ENCODE results near the gene AGMO. TPM values are rescaled to one million over a fixed set of nuclear protein-coding genes. Genes with fewer than 3 reads are reported as not detected.

Gene AGMO
- polyA plus RNA-seq, 2 of the 4 experiments (the other 2 are of a cell fraction) = 2.6 to 7.9 TPM

DNA sequence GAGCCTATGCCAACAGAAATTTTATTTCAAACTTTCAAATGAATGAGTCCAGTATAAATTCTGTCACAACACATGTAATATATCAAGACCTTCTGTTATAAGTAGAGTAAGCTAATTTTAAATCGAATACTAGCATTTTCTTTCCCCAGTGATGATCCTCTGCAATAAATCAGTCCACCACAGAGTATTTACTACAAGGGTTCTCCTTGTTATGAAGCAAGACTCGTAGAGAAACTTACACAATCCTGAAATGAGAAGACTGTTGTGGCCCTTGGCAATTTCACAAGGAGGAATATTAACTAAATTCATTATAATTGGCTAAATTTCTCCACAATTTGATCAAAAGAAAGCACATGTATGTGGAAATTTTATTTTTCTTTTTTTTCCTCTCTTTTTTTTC is 346.8 kb downstream of the AGMO start:
- POLR2A ChIA-PET = no interaction called here
- Histone ChIP-seq H3K4me1 (no peaks in the 10 kb centered on the region), H3K27ac (no peak overlapping the region), H3K4me2 (no peak overlapping the region), H3K4me3 (no peak overlapping the region), H3K9me3 (no peaks in the 10 kb centered on the region)
- WGBS (ENCODE audit: missing lambda C conversion rate) = 7% methylated on average over 2 of the region's 2 CpGs
- TF ChIP-seq, protein P1, sequence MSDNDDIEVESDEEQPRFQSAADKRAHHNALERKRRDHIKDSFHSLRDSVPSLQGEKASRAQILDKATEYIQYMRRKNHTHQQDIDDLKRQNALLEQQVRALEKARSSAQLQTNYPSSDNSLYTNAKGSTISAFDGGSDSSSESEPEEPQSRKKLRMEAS (IDR thresholded peaks at IDR 0.05) = no peak
- no peak for TF ChIP-seq HOXB5 (CRISPR knock-in tag; IDR thresholded peaks at IDR 0.05)
- TF ChIP-seq, protein P2, sequence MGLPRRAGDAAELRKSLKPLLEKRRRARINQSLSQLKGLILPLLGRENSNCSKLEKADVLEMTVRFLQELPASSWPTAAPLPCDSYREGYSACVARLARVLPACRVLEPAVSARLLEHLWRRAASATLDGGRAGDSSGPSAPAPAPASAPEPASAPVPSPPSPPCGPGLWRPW (IDR thresholded peaks at IDR 0.05) = no peak
- TF ChIP-seq NR3C1 (IDR thresholded peaks at IDR 0.05) = no peak
- no peak for TF ChIP-seq MAFK (IDR thresholded peaks at IDR 0.05; ENCODE audit: partially characterized antibody)
- TF ChIP-seq TFCP2L1 (CRISPR knock-in tag; IDR thresholded peaks at IDR 0.05) = no peak
- TF ChIP-seq FOSL2 (IDR thresholded peaks at IDR 0.05) = no peak
- no peak for TF ChIP-seq FOSL2 (CRISPR knock-in tag; IDR thresholded peaks at IDR 0.05)
- no peak for TF ChIP-seq ZNF302 (CRISPR knock-in tag; IDR thresholded peaks at IDR 0.05)
- no peak for TF ChIP-seq BCL3 (IDR thresholded peaks at IDR 0.05)
- no peak for TF ChIP-seq ZSCAN20 (CRISPR knock-in tag; IDR thresholded peaks at IDR 0.05)
- no peak for TF ChIP-seq NFE2L2 (conservative IDR thresholded peaks at IDR 0.05; ENCODE audit: low read length)
- DNase-seq (ENCODE audit: low read depth in 1 of 2, low spot score in 1 of 2) = no peak
- ATAC-seq = no peak
- CTCF ChIA-PET = no interaction called here
- no peak for FAIRE-seq

DNA sequence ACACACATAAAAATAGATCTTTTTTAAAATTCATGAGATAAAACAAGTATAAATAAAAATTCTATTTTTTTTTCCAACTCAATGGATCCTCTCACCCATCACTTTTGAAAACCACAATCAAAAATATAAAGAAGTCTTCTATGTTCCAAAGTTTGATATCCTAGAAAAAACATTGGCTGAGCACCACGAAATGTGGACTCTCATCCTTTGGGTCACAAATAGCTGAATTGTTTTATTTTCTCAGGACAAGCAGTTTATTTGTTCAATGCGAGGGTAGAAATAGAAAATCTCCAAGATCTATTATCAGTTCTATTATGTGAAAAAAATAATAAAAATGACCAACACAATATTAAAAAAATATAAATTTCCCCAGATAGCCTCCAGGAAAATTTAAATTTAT is 348.7 kb downstream of the AGMO start:
- H3K27ac ChIP-seq = no peak overlapping the region
- POLR2A ChIA-PET = no interaction called here
- H3K4me2 ChIP-seq = no peak overlapping the region
- 30% methylated on average over 2 of the region's 2 CpGs for WGBS (ENCODE audit: missing lambda C conversion rate)
- TF ChIP-seq GATA3 (IDR thresholded peaks at IDR 0.05; ENCODE audit: borderline replicate concordance) (no peak), FOSL2 (IDR thresholded peaks at IDR 0.05) (no peak), FOSL2 (CRISPR knock-in tag; IDR thresholded peaks at IDR 0.05) (no peak), HDAC2 (IDR thresholded peaks at IDR 0.05) (no peak), NPAS2 (CRISPR knock-in tag; IDR thresholded peaks at IDR 0.05; ENCODE audit: borderline replicate concordance) (no peak), USF2 (IDR thresholded peaks at IDR 0.05) (no peak), TFCP2L1 (CRISPR knock-in tag; IDR thresholded peaks at IDR 0.05) (no peak), NR3C1 (IDR thresholded peaks at IDR 0.05) (no peak), KDM1A (IDR thresholded peaks at IDR 0.05; ENCODE audit: low read depth) (no peak), MAFK (IDR thresholded peaks at IDR 0.05; ENCODE audit: partially characterized antibody) (no peak), MAZ (IDR thresholded peaks at IDR 0.05; ENCODE audit: borderline replicate concordance, low read depth, low read length) (no peak)
- TF ChIP-seq, protein P3, sequence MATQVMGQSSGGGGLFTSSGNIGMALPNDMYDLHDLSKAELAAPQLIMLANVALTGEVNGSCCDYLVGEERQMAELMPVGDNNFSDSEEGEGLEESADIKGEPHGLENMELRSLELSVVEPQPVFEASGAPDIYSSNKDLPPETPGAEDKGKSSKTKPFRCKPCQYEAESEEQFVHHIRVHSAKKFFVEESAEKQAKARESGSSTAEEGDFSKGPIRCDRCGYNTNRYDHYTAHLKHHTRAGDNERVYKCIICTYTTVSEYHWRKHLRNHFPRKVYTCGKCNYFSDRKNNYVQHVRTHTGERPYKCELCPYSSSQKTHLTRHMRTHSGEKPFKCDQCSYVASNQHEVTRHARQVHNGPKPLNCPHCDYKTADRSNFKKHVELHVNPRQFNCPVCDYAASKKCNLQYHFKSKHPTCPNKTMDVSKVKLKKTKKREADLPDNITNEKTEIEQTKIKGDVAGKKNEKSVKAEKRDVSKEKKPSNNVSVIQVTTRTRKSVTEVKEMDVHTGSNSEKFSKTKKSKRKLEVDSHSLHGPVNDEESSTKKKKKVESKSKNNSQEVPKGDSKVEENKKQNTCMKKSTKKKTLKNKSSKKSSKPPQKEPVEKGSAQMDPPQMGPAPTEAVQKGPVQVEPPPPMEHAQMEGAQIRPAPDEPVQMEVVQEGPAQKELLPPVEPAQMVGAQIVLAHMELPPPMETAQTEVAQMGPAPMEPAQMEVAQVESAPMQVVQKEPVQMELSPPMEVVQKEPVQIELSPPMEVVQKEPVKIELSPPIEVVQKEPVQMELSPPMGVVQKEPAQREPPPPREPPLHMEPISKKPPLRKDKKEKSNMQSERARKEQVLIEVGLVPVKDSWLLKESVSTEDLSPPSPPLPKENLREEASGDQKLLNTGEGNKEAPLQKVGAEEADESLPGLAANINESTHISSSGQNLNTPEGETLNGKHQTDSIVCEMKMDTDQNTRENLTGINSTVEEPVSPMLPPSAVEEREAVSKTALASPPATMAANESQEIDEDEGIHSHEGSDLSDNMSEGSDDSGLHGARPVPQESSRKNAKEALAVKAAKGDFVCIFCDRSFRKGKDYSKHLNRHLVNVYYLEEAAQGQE (IDR thresholded peaks at IDR 0.05) = no peak
- ATAC-seq (no peak), DNase-seq (ENCODE audit: low read depth in 1 of 2, low spot score in 1 of 2) (no peak), FAIRE-seq (no peak)
- CTCF ChIA-PET = no interaction called here
- H3K4me1 ChIP-seq = no peaks in the 10 kb centered on the region
- no peak overlapping the region for H3K4me3 ChIP-seq
- no peaks in the 10 kb centered on the region for H3K9me3 ChIP-seq

GRCh38 chr7:15209429-15209828 is 352.4 kb downstream of the AGMO start:
- H3K4me3 ChIP-seq = no peak overlapping the region
- CTCF ChIA-PET = no interaction called here
- TF ChIP-seq JUN (IDR thresholded peaks at IDR 0.05) (no peak), ESRRA (IDR thresholded peaks at IDR 0.05; ENCODE audit: borderline replicate concordance, low read length) (no peak), PBX3 (IDR thresholded peaks at IDR 0.05) (no peak), FOSL2 (IDR thresholded peaks at IDR 0.05) (no peak), FOSL2 (CRISPR knock-in tag; IDR thresholded peaks at IDR 0.05) (no peak), RCOR1 (IDR thresholded peaks at IDR 0.05; ENCODE audit: low read depth, low read length) (no peak), POLR2AphosphoS2 (conservative IDR thresholded peaks at IDR 0.05; ENCODE audit: low read length) (no peak), E2F6 (IDR thresholded peaks at IDR 0.05; ENCODE audit: borderline replicate concordance, low read depth) (no peak), NR3C1 (IDR thresholded peaks at IDR 0.05) (no peak), CHD4 (IDR thresholded peaks at IDR 0.05; ENCODE audit: borderline replicate concordance) (no peak), KDM5A (IDR thresholded peaks at IDR 0.05) (no peak), USF2 (IDR thresholded peaks at IDR 0.05) (no peak)
- H3K4me2 ChIP-seq = no peak overlapping the region
- ATAC-seq (no peak), DNase-seq (ENCODE audit: low read depth in 1 of 2, low spot score in 1 of 2) (no peak), FAIRE-seq (no peak)
- H3K9me3 ChIP-seq = no peaks in the 10 kb centered on the region
- H3K27ac ChIP-seq = no peak overlapping the region
- 50% methylated on average over 4 of the region's 4 CpGs for WGBS (ENCODE audit: missing lambda C conversion rate)
- POLR2A ChIA-PET = no interaction called here
- H3K4me1 ChIP-seq = no peaks in the 10 kb centered on the region
